Left ventricle myocardium inferior (tissue), 1 donor: ENCODE measurements around the gene ITGB7. TPM values are rescaled to one million over a fixed set of nuclear protein-coding genes. Genes with fewer than 3 reads are reported as not detected.

Experiments
- DNase-seq: peaks from one replicate; pipeline ENCODE4 v3.0.0-alpha.2; 2020
- H3K27ac ChIP-seq: fragments of 200-600 bp; replicated peaks from 2 replicates; pipeline ENCODE4 v1.8.0; 2021
- H3K27me3 ChIP-seq: fragments of 200-600 bp; 2 replicates; pipeline ENCODE4 v1.8.0; 2021; ENCODE audit warnings: low read depth
- H3K36me3 ChIP-seq: fragments of 200-600 bp; 2 replicates; pipeline ENCODE4 v1.8.0; 2021
- H3K4me1 ChIP-seq: fragments of 200-600 bp; 2 replicates; pipeline ENCODE4 v1.8.0; 2021
- H3K4me3 ChIP-seq: fragments of 200-600 bp; 2 replicates; pipeline ENCODE4 v1.8.0; 2021; ENCODE audit warnings: mild to moderate bottlenecking, moderate library complexity
- H3K9me3 ChIP-seq: fragments of 200-600 bp; replicated peaks from 2 replicates; pipeline ENCODE4 v1.8.0; 2021
- intact Hi-C: fragments of 100-400 bp; cut with micrococcal nuclease; formaldehyde crosslinking; loops from one replicate; pipeline ENCODE4 v1.11.0; 2022
- total RNA-seq: library from RNA; stranded (reverse); fragmentation: NEBNext Ultra II Directional; extraction: Animal tissue kit (Norgen Biotek cat#: 25700); gene quantifications from one replicate; pipeline ENCODE4 v1.2.1, GENCODE V29; 2021
- TF ChIP-seq, protein P1 (sequence below): fragments of 200-600 bp; IDR thresholded peaks from 2 replicates; pipeline ENCODE4 v1.8.0; 2021; ENCODE audit warnings: antibody characterized with exemption, mild to moderate bottlenecking, borderline replicate concordance
- donor health status: DM: no; HTN: yes; CAD: no; lungs with severe emphysema.

ITGB7 gene
- total RNA-seq, 1 donor from 2014 or later = 1.1 TPM

DNA sequence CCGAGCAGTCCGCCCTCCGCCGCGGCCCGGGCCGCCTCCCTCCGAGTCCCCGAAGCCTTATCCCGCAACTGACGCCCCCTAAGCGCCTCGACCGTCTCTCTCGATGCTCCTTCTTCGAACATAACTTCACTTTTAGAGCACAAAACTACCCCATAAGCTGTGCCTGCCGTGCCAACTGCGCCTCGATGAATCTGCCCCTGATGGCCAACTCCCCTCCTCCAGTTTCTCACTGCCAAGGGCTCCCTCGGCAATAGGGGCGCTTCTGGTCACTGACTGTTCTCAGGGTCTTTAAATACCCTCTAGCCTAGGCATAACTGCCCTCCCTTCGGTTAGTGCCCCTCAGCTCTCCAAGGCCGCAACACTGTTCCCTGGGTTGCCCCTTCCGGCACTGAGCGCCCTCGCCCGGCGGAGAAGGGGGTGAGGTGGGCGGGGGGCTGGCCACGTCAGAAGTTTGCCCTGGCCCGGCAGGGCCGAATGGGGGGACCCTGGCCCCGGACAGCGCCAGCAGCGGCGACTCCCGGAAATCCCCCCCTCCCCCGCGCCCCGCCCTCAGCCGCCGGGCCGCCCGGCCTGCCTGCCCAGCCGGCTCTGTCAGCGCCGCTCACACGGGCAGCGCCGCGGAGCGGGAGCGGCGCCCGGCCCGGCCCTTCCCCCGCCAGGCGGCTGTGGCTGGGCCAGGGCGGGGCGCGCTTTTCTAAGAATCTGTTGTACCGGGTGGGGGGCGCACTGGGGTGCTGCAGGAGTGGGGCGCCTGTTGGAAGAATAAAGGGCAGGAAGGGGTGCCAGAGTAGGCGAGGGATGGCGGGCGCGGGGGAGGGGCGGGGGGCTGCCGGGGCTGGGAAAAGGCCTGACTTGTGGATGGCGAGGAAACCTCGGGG lies 14.4 kb upstream of the ITGB7 start:
- peaks cover 80% of the 10 kb centered on the region for H3K4me1 ChIP-seq
- peak overlapping the region; percentile 84 for H3K4me3 ChIP-seq
- DNase-seq = peak; percentile 81
- TF ChIP-seq, protein P1, sequence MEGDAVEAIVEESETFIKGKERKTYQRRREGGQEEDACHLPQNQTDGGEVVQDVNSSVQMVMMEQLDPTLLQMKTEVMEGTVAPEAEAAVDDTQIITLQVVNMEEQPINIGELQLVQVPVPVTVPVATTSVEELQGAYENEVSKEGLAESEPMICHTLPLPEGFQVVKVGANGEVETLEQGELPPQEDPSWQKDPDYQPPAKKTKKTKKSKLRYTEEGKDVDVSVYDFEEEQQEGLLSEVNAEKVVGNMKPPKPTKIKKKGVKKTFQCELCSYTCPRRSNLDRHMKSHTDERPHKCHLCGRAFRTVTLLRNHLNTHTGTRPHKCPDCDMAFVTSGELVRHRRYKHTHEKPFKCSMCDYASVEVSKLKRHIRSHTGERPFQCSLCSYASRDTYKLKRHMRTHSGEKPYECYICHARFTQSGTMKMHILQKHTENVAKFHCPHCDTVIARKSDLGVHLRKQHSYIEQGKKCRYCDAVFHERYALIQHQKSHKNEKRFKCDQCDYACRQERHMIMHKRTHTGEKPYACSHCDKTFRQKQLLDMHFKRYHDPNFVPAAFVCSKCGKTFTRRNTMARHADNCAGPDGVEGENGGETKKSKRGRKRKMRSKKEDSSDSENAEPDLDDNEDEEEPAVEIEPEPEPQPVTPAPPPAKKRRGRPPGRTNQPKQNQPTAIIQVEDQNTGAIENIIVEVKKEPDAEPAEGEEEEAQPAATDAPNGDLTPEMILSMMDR = peak; percentile 43
- peak overlapping the region; percentile 100 for H3K27ac ChIP-seq
- H3K36me3 ChIP-seq = no peaks in the 10 kb centered on the region
- H3K9me3 ChIP-seq = no peaks in the 10 kb centered on the region
- intact Hi-C loops = no loop called here
- H3K27me3 ChIP-seq = no peaks in the 10 kb centered on the region

DNA sequence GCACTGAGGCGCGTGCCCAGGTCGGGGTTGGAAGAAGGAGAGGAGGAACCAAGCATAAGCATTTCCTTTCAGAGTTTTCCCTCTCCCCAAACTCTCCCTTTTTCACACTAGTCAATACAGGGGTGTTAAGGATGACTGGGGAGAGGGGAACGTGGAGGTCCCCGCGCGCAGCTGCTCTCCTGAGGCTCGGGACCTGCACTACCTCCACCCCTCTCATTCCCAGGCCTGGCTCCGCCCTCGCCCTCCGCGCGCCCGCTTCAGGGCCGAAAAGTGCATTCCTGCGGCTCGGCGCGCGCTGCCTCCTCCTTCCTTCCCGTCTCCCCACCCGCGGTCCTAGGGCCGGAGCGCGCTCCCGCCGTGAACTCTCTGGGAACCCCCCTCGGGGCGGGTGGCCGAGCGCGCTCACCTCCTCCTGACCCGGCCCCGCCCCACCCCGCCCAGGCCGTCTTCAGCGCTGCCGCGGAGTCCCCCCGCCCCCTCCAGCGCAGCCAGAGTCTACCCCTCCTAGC lies 13.7 kb upstream of the ITGB7 start:
- peak overlapping the region; percentile 100 for H3K27ac ChIP-seq
- H3K4me3 ChIP-seq = peak overlapping the region; percentile 84
- DNase-seq = peak; percentile 95
- H3K4me1 ChIP-seq = peaks cover 87% of the 10 kb centered on the region
- H3K9me3 ChIP-seq = no peaks in the 10 kb centered on the region
- H3K36me3 ChIP-seq = no peaks in the 10 kb centered on the region
- TF ChIP-seq, protein P1 = no peak
- H3K27me3 ChIP-seq = no peaks in the 10 kb centered on the region
- intact Hi-C loops = no loop called here

DNA sequence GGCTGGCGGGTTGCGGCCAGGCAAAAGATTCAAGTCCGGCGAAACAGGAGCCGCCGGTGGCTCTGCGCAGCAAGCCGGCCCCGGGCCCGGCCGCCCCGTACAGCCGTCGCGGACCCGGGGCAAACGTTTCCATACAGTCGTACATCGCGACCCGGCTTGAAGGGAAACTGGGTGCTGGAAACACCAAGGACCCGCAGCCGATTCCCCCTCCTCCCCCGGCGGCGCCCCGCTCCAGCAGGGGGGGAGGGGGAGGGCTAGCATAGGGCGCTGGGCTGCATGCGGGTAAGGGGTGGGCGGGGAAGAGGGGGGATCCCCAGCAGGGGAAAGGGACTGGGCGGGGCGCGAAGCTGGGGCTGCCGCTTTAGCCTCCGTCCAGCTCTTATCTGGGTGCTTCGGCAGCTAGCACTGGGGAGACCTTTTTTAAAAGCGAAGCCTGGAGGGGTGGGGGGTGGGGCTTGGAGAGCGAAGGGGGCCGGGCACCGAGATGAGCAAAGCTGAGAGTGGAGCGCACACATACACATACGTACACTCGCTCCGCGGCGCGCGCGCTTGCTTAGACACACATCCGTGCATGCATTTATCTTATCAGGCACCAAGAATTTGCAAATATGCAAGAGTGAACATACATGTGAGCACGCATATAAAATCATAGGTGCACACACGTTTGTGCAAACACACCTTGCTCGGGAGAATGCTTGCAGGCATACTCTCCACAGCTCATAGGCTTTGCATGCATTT lies 13.1 kb upstream of the ITGB7 start:
- Histone ChIP-seq H3K36me3 (no peaks in the 10 kb centered on the region), H3K4me1 (peaks cover 91% of the 10 kb centered on the region), H3K27ac (peak overlapping the region; percentile 100), H3K27me3 (no peaks in the 10 kb centered on the region), H3K9me3 (no peaks in the 10 kb centered on the region), H3K4me3 (peak overlapping the region; percentile 84)
- TF ChIP-seq, protein P1 = no peak
- intact Hi-C loops = no loop called here
- DNase-seq = peak; percentile 71

DNA sequence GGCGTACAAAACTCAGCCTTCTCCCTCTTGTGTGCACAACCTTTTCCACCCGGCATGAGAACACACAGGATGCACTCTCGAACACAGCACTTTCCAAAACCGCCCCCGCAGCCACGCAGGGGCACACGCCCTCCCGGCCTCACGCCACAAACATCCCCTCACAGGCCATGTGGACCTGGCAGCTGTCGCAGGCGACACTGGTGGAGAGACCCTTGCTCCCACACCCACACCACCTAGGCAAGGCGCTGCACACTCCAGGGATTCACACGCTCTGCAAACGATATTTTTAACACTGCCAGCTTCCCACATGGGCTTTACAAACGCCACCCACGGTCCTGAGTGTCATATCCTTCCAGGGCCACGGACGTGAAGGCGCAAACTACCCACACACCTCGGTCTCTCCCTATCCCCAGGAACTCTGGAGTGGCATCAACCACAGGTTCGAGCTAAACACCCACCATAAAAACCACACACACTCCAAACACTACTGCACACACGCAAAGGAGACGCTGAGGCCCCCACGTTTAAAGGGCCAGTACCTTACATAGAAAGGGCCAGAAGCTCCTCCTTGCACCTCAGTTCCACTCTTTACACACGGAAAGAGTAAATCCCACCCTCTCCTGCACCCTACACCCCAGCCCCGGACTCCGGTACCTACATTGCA lies 12.4 kb upstream of the ITGB7 start:
- H3K4me1 ChIP-seq = peaks cover 91% of the 10 kb centered on the region

More for the DNA sequence above, 12.4 kb upstream of the ITGB7 start:
- peak; percentile 51 for DNase-seq
- no peaks in the 10 kb centered on the region for H3K9me3 ChIP-seq
- peaks cover 2% of the 10 kb centered on the region for H3K36me3 ChIP-seq
- H3K27ac ChIP-seq = peak overlapping the region; percentile 100
- H3K4me3 ChIP-seq = peak overlapping the region; percentile 84
- TF ChIP-seq, protein P1 = no peak
- no peaks in the 10 kb centered on the region for H3K27me3 ChIP-seq
- intact Hi-C loops = no loop called here
